Measurements from ENCODE around the gene OSBPL5.

- TF ChIP-seq, protein P1, sequence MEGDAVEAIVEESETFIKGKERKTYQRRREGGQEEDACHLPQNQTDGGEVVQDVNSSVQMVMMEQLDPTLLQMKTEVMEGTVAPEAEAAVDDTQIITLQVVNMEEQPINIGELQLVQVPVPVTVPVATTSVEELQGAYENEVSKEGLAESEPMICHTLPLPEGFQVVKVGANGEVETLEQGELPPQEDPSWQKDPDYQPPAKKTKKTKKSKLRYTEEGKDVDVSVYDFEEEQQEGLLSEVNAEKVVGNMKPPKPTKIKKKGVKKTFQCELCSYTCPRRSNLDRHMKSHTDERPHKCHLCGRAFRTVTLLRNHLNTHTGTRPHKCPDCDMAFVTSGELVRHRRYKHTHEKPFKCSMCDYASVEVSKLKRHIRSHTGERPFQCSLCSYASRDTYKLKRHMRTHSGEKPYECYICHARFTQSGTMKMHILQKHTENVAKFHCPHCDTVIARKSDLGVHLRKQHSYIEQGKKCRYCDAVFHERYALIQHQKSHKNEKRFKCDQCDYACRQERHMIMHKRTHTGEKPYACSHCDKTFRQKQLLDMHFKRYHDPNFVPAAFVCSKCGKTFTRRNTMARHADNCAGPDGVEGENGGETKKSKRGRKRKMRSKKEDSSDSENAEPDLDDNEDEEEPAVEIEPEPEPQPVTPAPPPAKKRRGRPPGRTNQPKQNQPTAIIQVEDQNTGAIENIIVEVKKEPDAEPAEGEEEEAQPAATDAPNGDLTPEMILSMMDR (IDR thresholded peaks at IDR 0.05 in 8 of 11, conservative IDR thresholded peaks at IDR 0.05 in 3 of 11), result no peak
- TF ChIP-seq POLR2AphosphoS5 (IDR thresholded peaks at IDR 0.05) (no peak), POLR2A (IDR thresholded peaks at IDR 0.05) (no peak)
Observed at GRCh38 chr11:3201677-3202181, 36.6 kb upstream of the OSBPL5 start.
